ENCODE measurements around the gene STK17A. TPM values are rescaled to one million over a fixed set of nuclear protein-coding genes. Genes with fewer than 3 reads are reported as not detected.
"Not testable (repeated sequence)": the region's sequence is repeated elsewhere in the genome, so short reads cannot be mapped to it uniquely, and the experiment has no call there.

Gene STK17A
- polyA plus RNA-seq, 2 donors, result 7.4 to 9.8 TPM

DNA sequence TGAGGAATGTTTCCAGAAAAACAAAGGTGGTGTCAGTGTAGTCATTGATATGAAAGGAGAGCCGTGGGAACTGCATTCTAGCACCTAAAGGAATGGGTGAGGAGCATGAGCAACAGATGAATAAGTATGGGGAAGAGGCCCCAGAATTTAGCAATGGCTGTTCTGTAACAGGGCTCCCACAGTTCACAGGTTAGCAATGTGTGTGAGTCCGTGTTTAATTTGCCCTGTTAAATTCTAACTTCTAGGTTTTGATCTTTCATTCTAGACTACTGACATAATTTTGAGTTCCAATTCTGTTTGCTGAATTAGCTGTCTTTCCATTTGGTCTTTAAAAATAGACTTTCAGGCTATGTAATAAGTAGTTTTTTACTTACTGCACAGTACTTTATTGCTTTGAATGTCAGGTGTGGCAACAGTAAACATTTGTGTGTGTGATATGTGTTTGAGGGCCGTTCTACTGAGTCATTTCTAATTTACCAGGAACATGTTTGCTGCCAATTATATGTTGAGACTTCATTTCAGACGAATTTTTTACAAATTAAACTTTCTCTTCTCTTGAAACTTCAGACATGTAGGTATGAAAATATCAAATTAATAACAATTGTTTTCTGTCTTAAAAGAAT, 8.8 kb downstream of the STK17A start:
- H3K27ac ChIP-seq (ENCODE audit: low read depth in 2 of 2, low read length in 1 of 2), result peak overlapping the region in 1 of 2 donors; percentile 24

DNA sequence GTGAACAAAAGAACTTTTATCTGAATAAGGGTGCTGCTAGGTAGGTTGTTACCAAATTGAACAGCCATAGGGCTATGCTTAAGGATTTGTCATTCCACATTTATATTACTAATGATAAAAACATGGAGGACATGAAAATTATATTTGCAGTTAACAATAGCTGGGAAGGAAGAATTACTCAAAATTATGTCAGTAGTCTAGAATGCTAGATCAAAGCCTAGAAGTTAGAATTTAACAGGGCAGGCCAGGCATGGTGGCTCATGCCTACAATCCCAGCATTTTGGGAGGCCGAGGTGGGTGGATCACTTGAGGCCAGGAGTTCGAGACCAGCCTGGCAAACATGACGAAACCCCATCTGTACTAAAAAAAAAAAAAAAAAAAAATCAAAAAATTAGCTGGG, 9.4 kb downstream of the STK17A start:
- Histone ChIP-seq H3K36me3 (ENCODE audit: control insufficient read depth in 2 of 2, insufficient read depth in 2 of 2, low read length in 1 of 2) (no peaks in the 10 kb centered on the region), H3K4me3 (ENCODE audit: low read depth in 1 of 2, low read length in 2 of 2) (no peak overlapping the region), H3K4me1 (ENCODE audit: control insufficient read depth in 2 of 2, insufficient read depth in 2 of 2, low read length in 1 of 2) (peaks cover 0 to 2% of the 10 kb centered on the region in 2 donors), H3K27me3 (ENCODE audit: control insufficient read depth in 1 of 2, insufficient read depth in 2 of 2, low read length in 2 of 2) (no peaks in the 10 kb centered on the region), H3K9me3 (ENCODE audit: control insufficient read depth in 2 of 2, insufficient read depth in 1 of 2, low read depth in 1 of 2, low read length in 1 of 2) (no peaks in the 10 kb centered on the region), H3K27ac (ENCODE audit: low read depth in 2 of 2, low read length in 1 of 2) (no peak overlapping the region)
- WGBS, 2 donors, result 86 to 89% methylated on average over 3 of the region's 3 CpGs

More for the DNA sequence above, 8.8 kb downstream of the STK17A start:
- Histone ChIP-seq H3K4me1 (ENCODE audit: control insufficient read depth in 2 of 2, insufficient read depth in 2 of 2, low read length in 1 of 2) (peaks cover 0 to 2% of the 10 kb centered on the region in 2 donors), H3K36me3 (ENCODE audit: control insufficient read depth in 2 of 2, insufficient read depth in 2 of 2, low read length in 1 of 2) (no peaks in the 10 kb centered on the region), H3K4me3 (ENCODE audit: low read depth in 1 of 2, low read length in 2 of 2) (no peak overlapping the region), H3K27me3 (ENCODE audit: control insufficient read depth in 1 of 2, insufficient read depth in 2 of 2, low read length in 2 of 2) (no peaks in the 10 kb centered on the region), H3K9me3 (ENCODE audit: control insufficient read depth in 2 of 2, insufficient read depth in 1 of 2, low read depth in 1 of 2, low read length in 1 of 2) (no peaks in the 10 kb centered on the region)
- 35 to 37% methylated on average over 4 of the region's 4 CpGs for WGBS, 2 donors

DNA sequence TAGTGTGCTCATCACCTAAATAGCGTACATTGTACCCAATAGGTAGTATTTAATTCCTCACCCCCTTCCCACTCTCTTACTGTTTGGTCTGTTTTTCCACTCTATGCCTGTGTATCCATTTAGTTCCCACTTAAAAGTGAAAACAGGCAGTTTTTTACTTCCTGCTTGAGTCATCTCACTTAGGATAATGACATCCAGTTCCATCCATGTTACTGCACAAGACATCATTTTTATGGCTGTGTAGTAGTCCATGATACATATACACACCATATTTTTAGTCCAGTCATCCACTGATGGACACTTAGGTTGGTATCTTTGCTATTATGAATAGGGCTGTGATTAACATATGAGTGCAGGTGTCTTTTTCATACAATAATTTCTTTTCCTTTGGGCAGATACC, 10.1 kb downstream of the STK17A start:
- no peak overlapping the region for H3K27ac ChIP-seq (ENCODE audit: low read depth in 2 of 2, low read length in 1 of 2)
- 90 to 94% methylated on average over 1 of the region's 1 CpG for WGBS, 2 donors
- peaks cover 0 to 2% of the 10 kb centered on the region in 2 donors for H3K4me1 ChIP-seq (ENCODE audit: control insufficient read depth in 2 of 2, insufficient read depth in 2 of 2, low read length in 1 of 2)
- H3K27me3 ChIP-seq (ENCODE audit: control insufficient read depth in 1 of 2, insufficient read depth in 2 of 2, low read length in 2 of 2), result no peaks in the 10 kb centered on the region
- H3K36me3 ChIP-seq (ENCODE audit: control insufficient read depth in 2 of 2, insufficient read depth in 2 of 2, low read length in 1 of 2), result no peaks in the 10 kb centered on the region
- H3K9me3 ChIP-seq (ENCODE audit: control insufficient read depth in 2 of 2, insufficient read depth in 1 of 2, low read depth in 1 of 2, low read length in 1 of 2), result no peaks in the 10 kb centered on the region
- H3K4me3 ChIP-seq (ENCODE audit: low read depth in 1 of 2, low read length in 2 of 2), result no peak overlapping the region

DNA sequence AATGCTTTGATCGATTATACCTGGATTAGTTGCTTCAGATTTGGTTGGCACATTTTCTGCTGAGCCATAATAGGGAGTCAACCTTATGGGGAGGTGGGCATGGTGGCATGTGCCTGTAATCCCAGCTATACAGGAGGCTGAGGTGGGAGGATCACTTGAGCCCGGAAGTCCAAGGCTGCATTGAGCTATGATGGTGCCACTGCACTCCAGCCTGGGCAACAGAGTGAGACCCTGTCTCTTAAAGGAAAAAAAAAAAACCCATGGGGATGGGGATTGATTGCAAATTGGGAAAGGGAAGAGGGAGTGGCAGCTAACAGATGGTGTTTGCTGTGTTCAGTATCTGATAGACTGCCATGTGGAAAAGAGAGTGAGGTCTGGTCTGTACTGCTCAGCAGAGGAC, 11.1 kb downstream of the STK17A start:
- H3K27me3 ChIP-seq (ENCODE audit: control insufficient read depth in 1 of 2, insufficient read depth in 2 of 2, low read length in 2 of 2), result no peaks in the 10 kb centered on the region
- no peak overlapping the region for H3K27ac ChIP-seq (ENCODE audit: low read depth in 2 of 2, low read length in 1 of 2)
- H3K4me1 ChIP-seq (ENCODE audit: control insufficient read depth in 2 of 2, insufficient read depth in 2 of 2, low read length in 1 of 2), result peaks cover 0 to 2% of the 10 kb centered on the region in 2 donors
- H3K36me3 ChIP-seq (ENCODE audit: control insufficient read depth in 2 of 2, insufficient read depth in 2 of 2, low read length in 1 of 2), result no peaks in the 10 kb centered on the region
- H3K4me3 ChIP-seq (ENCODE audit: low read depth in 1 of 2, low read length in 2 of 2), result no peak overlapping the region
- no peaks in the 10 kb centered on the region for H3K9me3 ChIP-seq (ENCODE audit: control insufficient read depth in 2 of 2, insufficient read depth in 1 of 2, low read depth in 1 of 2, low read length in 1 of 2)
- 69 to 76% methylated on average over 2 of the region's 2 CpGs for WGBS, 2 donors

DNA sequence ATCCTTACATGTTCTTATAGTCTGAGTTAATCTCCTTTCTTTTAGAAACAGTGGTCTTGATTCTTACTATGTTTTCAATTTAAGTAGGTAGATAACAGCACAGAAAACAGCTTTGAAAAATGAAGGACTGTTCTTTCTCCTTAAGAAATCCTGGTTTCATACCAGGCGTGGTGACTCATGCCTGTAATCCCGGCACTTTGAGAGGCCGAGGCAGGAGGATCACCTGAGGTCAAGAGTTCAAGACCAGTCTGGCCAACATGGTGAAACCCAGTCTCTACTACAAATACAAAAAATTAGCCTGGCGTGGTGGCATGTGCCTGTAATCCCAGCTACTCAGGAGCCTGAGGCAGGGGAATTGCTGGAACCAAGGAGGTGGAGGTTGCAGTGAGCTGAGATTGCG, 13.5 kb downstream of the STK17A start:
- WGBS, 2 donors, result 67 to 76% methylated on average over 5 of the region's 5 CpGs
- H3K9me3 ChIP-seq (ENCODE audit: control insufficient read depth in 2 of 2, insufficient read depth in 1 of 2, low read depth in 1 of 2, low read length in 1 of 2); H3K27ac ChIP-seq (ENCODE audit: low read depth in 2 of 2, low read length in 1 of 2); H3K36me3 ChIP-seq (ENCODE audit: control insufficient read depth in 2 of 2, insufficient read depth in 2 of 2, low read length in 1 of 2); H3K27me3 ChIP-seq (ENCODE audit: control insufficient read depth in 1 of 2, insufficient read depth in 2 of 2, low read length in 2 of 2); H3K4me1 ChIP-seq (ENCODE audit: control insufficient read depth in 2 of 2, insufficient read depth in 2 of 2, low read length in 1 of 2); H3K4me3 ChIP-seq (ENCODE audit: low read depth in 1 of 2, low read length in 2 of 2): not testable (repeated sequence)

DNA sequence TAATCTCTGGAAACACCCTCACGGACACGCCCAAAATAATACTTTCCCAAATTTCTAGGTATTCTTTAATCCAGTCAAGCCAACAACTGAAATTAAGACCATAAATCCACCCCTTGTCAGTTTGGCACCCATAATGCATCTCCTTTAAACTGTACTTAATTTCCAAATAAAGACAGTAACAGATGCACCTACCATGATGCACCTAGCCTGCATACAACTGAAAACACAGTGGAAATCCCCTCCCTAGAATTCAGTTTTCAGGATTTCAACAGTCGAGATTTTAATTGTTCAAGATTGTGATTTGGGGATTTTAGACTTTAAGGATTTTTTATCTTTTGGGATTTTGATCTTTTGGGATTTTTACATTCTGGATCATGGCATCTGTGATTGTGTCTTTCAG, 17.1 kb downstream of the STK17A start:
- WGBS, 2 donors, result 85 to 90% methylated on average over 3 of the region's 3 CpGs
- Histone ChIP-seq H3K36me3 (ENCODE audit: control insufficient read depth in 2 of 2, insufficient read depth in 2 of 2, low read length in 1 of 2) (peaks cover 2 to 3% of the 10 kb centered on the region in 2 donors), H3K27me3 (ENCODE audit: control insufficient read depth in 1 of 2, insufficient read depth in 2 of 2, low read length in 2 of 2) (no peaks in the 10 kb centered on the region), H3K4me3 (ENCODE audit: low read depth in 1 of 2, low read length in 2 of 2) (no peak overlapping the region), H3K9me3 (ENCODE audit: control insufficient read depth in 2 of 2, insufficient read depth in 1 of 2, low read depth in 1 of 2, low read length in 1 of 2) (no peaks in the 10 kb centered on the region), H3K27ac (ENCODE audit: low read depth in 2 of 2, low read length in 1 of 2) (no peak overlapping the region), H3K4me1 (ENCODE audit: control insufficient read depth in 2 of 2, insufficient read depth in 2 of 2, low read length in 1 of 2) (no peaks in the 10 kb centered on the region)

DNA sequence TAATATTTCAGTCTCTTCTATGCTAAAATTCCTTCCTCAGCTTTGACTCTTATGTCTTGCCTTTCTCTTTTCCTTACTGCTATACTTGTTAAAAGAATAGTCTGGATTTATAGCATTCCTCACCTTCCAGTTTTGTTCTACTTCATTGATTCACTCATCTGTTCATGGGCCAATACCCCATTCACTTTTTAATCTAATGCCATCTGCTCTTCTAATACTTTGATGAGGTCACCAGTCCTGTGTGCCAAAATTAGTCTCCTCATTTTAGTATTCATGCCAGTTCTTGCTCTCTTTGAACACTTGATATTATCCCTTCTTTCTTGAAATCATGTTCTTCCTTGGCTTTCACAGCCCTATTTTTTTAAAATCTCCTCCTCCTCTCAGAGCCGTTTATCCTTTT, 19.3 kb downstream of the STK17A start:
- Histone ChIP-seq H3K27ac (ENCODE audit: low read depth in 2 of 2, low read length in 1 of 2) (no peak overlapping the region), H3K4me1 (ENCODE audit: control insufficient read depth in 2 of 2, insufficient read depth in 2 of 2, low read length in 1 of 2) (no peaks in the 10 kb centered on the region), H3K4me3 (ENCODE audit: low read depth in 1 of 2, low read length in 2 of 2) (no peak overlapping the region), H3K9me3 (ENCODE audit: control insufficient read depth in 2 of 2, insufficient read depth in 1 of 2, low read depth in 1 of 2, low read length in 1 of 2) (no peaks in the 10 kb centered on the region), H3K27me3 (ENCODE audit: control insufficient read depth in 1 of 2, insufficient read depth in 2 of 2, low read length in 2 of 2) (no peaks in the 10 kb centered on the region), H3K36me3 (ENCODE audit: control insufficient read depth in 2 of 2, insufficient read depth in 2 of 2, low read length in 1 of 2) (peaks cover 2 to 3% of the 10 kb centered on the region in 2 donors)
- 36 to 60% methylated on average over 1 of the region's 1 CpG for WGBS, 2 donors

DNA sequence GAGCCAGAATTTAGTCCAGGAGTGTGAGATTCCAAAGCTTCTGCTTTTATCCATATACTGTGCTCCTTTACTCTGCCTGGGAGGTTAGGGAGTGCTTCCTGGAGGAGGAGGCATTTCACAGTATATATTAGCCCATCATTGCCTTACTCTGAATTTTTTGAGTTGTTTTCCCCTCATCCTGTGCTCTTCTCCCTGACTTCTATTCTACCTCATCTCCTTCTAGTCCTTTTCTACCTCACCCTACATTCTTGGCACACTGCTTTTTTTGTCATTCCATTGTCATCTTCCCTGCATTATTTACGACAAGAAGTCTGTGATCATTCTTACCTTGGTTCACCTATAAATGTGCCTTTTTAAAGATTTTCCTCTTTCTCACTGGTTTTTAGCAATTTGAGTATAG, 21.3 kb downstream of the STK17A start:
- H3K27me3 ChIP-seq (ENCODE audit: control insufficient read depth in 1 of 2, insufficient read depth in 2 of 2, low read length in 2 of 2), result no peaks in the 10 kb centered on the region
- no peak overlapping the region for H3K4me3 ChIP-seq (ENCODE audit: low read depth in 1 of 2, low read length in 2 of 2)
- H3K9me3 ChIP-seq (ENCODE audit: control insufficient read depth in 2 of 2, insufficient read depth in 1 of 2, low read depth in 1 of 2, low read length in 1 of 2), result no peaks in the 10 kb centered on the region
- no peaks in the 10 kb centered on the region for H3K4me1 ChIP-seq (ENCODE audit: control insufficient read depth in 2 of 2, insufficient read depth in 2 of 2, low read length in 1 of 2)
- 91 to 94% methylated on average over 1 of the region's 1 CpG for WGBS, 2 donors
- no peak overlapping the region for H3K27ac ChIP-seq (ENCODE audit: low read depth in 2 of 2, low read length in 1 of 2)
- H3K36me3 ChIP-seq (ENCODE audit: control insufficient read depth in 2 of 2, insufficient read depth in 2 of 2, low read length in 1 of 2), result peaks cover 2 to 3% of the 10 kb centered on the region in 2 donors

DNA sequence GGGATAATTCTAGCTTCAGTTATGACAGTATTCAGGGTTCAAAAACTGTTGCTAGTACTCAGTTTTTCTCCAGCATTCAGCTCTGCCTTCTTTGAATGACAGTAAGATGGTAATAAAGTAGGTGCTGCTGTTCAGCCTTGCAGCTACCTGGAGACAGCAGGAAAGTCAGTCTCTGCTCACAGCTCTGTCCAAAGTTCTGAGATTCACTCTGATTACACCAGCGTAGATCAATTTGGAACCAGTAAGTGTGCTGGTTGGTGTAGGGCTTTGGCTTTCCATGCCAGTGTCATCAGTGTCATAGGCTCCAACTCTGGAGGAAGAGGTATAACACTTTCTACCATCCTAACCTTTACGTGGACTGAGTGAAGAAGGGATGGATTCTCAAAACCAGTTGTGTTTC, 26.2 kb downstream of the STK17A start:
- Histone ChIP-seq H3K27ac (ENCODE audit: low read depth in 2 of 2, low read length in 1 of 2) (no peak overlapping the region), H3K4me1 (ENCODE audit: control insufficient read depth in 2 of 2, insufficient read depth in 2 of 2, low read length in 1 of 2) (peaks cover 0 to 2% of the 10 kb centered on the region in 2 donors), H3K36me3 (ENCODE audit: control insufficient read depth in 2 of 2, insufficient read depth in 2 of 2, low read length in 1 of 2) (peaks cover 0 to 8% of the 10 kb centered on the region in 2 donors), H3K9me3 (ENCODE audit: control insufficient read depth in 2 of 2, insufficient read depth in 1 of 2, low read depth in 1 of 2, low read length in 1 of 2) (no peaks in the 10 kb centered on the region), H3K27me3 (ENCODE audit: control insufficient read depth in 1 of 2, insufficient read depth in 2 of 2, low read length in 2 of 2) (no peaks in the 10 kb centered on the region), H3K4me3 (ENCODE audit: low read depth in 1 of 2, low read length in 2 of 2) (no peak overlapping the region)
- 94 to 96% methylated on average over 2 of the region's 2 CpGs for WGBS, 2 donors

DNA sequence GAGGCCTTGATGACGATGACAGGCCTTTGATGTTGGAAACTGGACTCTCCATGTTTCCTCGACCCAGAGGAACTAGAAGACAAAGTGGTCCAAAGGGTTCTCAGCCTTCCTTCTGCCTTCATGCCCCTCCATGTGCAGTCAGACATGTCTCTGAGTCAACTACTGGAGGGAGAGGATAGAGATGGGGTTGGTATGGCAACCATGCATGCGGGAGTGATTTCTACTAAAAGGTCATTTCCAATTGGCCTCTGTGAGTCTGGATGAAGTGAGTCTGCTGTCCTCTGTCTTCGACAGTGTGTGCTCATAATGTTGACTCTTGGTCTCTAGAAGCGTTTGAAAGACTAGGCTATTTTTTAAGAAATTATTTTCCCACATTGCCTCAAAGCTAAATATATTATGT, 29.2 kb downstream of the STK17A start:
- 72 to 77% methylated on average over 5 of the region's 5 CpGs for WGBS, 2 donors
- no peak overlapping the region for H3K4me3 ChIP-seq (ENCODE audit: low read depth in 1 of 2, low read length in 2 of 2)
- H3K27ac ChIP-seq (ENCODE audit: low read depth in 2 of 2, low read length in 1 of 2), result peak overlapping the region in 1 of 2 donors; percentile 28
- H3K36me3 ChIP-seq (ENCODE audit: control insufficient read depth in 2 of 2, insufficient read depth in 2 of 2, low read length in 1 of 2), result peaks cover 0 to 12% of the 10 kb centered on the region in 2 donors
- peaks cover 0 to 2% of the 10 kb centered on the region in 2 donors for H3K4me1 ChIP-seq (ENCODE audit: control insufficient read depth in 2 of 2, insufficient read depth in 2 of 2, low read length in 1 of 2)
- no peaks in the 10 kb centered on the region for H3K27me3 ChIP-seq (ENCODE audit: control insufficient read depth in 1 of 2, insufficient read depth in 2 of 2, low read length in 2 of 2)
- H3K9me3 ChIP-seq (ENCODE audit: control insufficient read depth in 2 of 2, insufficient read depth in 1 of 2, low read depth in 1 of 2, low read length in 1 of 2), result no peaks in the 10 kb centered on the region

Measured in esophagus (tissue), 2 donors.